ENCODE measurements around the gene TNFRSF1B.

The TNFRSF1B gene

DNA sequence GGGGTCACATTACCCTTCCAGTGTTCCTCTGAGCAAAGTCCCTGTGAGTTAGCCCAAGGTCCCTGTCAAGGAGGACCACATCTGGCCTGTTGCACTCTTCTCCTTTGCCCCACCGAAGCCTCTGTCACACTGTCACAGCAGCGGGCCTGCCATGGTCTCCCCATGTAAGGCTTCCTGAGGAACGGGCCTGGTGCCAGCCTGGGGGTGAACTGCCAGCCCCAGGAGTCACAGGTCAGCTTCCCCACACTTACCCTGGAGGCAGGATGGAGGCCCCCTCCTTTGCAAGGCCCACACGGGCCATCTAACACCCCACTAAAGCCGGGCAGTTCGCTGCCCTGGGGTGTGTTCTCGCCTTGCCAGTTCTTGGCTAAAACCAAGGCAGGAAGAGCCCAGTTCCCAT lies 14.1 kb downstream of the TNFRSF1B start:
- DNase-seq (ENCODE audit: low spot score) (no peak), ATAC-seq (ENCODE audit: low read depth) (no peak)
- H3K36me3 ChIP-seq (ENCODE audit: low read depth): no peaks in the 10 kb centered on the region
- no peaks in the 10 kb centered on the region for H3K4me1 ChIP-seq (ENCODE audit: insufficient read depth, poor library complexity, severe bottlenecking)
- H3K9me3 ChIP-seq (ENCODE audit: severe bottlenecking): no peaks in the 10 kb centered on the region
- H3K4me3 ChIP-seq (ENCODE audit: severe bottlenecking): no peak overlapping the region
- no peak overlapping the region for H3K27ac ChIP-seq (ENCODE audit: poor library complexity, severe bottlenecking)
- TF ChIP-seq, protein P1, sequence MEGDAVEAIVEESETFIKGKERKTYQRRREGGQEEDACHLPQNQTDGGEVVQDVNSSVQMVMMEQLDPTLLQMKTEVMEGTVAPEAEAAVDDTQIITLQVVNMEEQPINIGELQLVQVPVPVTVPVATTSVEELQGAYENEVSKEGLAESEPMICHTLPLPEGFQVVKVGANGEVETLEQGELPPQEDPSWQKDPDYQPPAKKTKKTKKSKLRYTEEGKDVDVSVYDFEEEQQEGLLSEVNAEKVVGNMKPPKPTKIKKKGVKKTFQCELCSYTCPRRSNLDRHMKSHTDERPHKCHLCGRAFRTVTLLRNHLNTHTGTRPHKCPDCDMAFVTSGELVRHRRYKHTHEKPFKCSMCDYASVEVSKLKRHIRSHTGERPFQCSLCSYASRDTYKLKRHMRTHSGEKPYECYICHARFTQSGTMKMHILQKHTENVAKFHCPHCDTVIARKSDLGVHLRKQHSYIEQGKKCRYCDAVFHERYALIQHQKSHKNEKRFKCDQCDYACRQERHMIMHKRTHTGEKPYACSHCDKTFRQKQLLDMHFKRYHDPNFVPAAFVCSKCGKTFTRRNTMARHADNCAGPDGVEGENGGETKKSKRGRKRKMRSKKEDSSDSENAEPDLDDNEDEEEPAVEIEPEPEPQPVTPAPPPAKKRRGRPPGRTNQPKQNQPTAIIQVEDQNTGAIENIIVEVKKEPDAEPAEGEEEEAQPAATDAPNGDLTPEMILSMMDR (IDR thresholded peaks at IDR 0.05; ENCODE audit: poor library complexity, severe bottlenecking): no peak
- H3K27me3 ChIP-seq (ENCODE audit: insufficient read depth, poor library complexity, severe bottlenecking): no peaks in the 10 kb centered on the region

DNA sequence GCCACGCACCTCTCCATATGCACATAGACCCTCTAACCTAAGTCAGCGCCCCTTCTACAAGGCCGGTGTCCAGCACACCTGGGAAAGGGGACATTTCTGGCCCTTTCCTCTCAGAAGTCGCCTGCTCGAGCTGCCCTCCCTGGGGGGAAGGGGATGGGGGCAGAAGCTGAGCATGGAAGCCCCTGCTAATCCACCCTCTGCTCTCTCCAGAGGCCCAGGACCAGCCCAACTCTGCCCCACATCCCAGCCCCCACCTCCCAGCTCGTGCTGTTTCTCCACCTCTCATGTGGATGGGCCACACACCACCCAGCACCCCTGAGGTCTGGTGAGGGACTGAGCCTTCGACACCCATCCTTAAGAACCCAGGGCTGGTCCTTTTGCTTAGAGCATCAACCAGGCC lies 14.8 kb downstream of the TNFRSF1B start:
- no peaks in the 10 kb centered on the region for H3K27me3 ChIP-seq (ENCODE audit: insufficient read depth, poor library complexity, severe bottlenecking)
- no peaks in the 10 kb centered on the region for H3K36me3 ChIP-seq (ENCODE audit: low read depth)
- no peak overlapping the region for H3K4me3 ChIP-seq (ENCODE audit: severe bottlenecking)
- H3K27ac ChIP-seq (ENCODE audit: poor library complexity, severe bottlenecking): no peak overlapping the region
- TF ChIP-seq, protein P1 (IDR thresholded peaks at IDR 0.05; ENCODE audit: poor library complexity, severe bottlenecking): no peak
- DNase-seq (ENCODE audit: low spot score) (no peak), ATAC-seq (ENCODE audit: low read depth) (no peak)
- H3K9me3 ChIP-seq (ENCODE audit: severe bottlenecking): no peaks in the 10 kb centered on the region
- no peaks in the 10 kb centered on the region for H3K4me1 ChIP-seq (ENCODE audit: insufficient read depth, poor library complexity, severe bottlenecking)

DNA sequence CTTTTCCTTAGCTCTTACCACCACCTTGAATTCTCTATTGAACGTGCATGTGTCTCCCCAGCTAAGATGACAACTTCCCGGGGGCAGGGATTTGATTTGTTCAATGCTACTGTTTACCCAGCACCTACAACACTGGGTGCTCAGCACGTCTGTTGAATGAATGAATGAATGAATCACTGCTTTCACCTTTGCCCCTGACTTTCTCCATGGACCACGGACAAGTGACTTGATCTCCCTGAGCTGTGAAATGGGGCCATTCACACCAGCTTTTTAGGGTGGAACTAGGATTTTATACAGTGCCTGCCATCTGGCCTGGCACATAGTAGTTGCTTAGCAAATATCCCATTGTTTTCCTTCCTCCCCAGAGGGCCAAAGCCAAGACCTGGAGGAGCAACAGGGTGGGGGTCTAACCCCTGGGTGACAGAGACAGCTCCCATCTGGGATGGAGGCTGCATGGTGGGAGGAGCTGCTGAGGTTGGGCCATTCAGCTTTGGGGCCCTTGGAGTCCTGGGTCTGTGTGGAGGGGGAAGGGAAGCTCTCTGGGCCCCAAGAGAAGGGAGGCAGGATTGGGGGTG lies 15.7 kb downstream of the TNFRSF1B start:
- H3K9me3 ChIP-seq (ENCODE audit: severe bottlenecking): no peaks in the 10 kb centered on the region
- DNase-seq (ENCODE audit: low spot score) (no peak), ATAC-seq (ENCODE audit: low read depth) (no peak)
- no peak overlapping the region for H3K27ac ChIP-seq (ENCODE audit: poor library complexity, severe bottlenecking)
- no peak overlapping the region for H3K4me3 ChIP-seq (ENCODE audit: severe bottlenecking)
- TF ChIP-seq, protein P1 (IDR thresholded peaks at IDR 0.05; ENCODE audit: poor library complexity, severe bottlenecking): no peak
- no peaks in the 10 kb centered on the region for H3K36me3 ChIP-seq (ENCODE audit: low read depth)
- H3K27me3 ChIP-seq (ENCODE audit: insufficient read depth, poor library complexity, severe bottlenecking): no peaks in the 10 kb centered on the region
- H3K4me1 ChIP-seq (ENCODE audit: insufficient read depth, poor library complexity, severe bottlenecking): no peaks in the 10 kb centered on the region

DNA sequence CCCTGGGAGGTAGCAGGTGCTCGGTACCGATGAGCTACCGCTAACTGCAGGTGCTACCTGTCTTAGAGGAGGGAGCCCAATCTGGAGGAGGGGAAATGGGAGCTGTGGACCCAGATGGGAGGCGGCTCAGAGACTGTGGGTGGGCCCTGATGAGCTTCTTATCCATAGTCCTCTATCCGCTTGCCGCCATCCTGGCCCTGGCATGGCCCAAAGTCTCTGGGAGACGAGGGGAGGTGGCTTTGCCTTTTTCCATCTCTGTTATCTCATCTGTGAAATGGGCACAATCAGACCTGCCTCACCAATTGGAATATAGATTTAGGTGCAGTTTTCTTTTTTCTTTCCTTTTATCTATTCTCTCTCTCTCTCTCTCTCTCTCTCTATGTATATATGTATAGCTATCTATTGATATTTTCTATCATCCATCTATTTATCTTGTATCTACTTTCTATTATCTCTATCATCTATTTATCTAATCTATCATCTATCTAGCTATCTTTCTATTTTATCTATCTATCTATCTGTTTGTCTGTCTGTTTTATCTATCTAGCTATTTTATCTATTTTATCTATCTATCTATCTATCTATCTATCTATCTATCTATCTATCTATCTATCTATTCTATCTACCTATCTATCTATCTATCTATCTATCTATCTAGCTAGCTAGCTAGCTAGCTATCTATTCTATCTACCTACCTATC lies 16.5 kb downstream of the TNFRSF1B start:
- H3K27ac ChIP-seq (ENCODE audit: poor library complexity, severe bottlenecking): no peak overlapping the region
- H3K4me3 ChIP-seq (ENCODE audit: severe bottlenecking): no peak overlapping the region
- no peaks in the 10 kb centered on the region for H3K9me3 ChIP-seq (ENCODE audit: severe bottlenecking)
- no peaks in the 10 kb centered on the region for H3K36me3 ChIP-seq (ENCODE audit: low read depth)
- no peaks in the 10 kb centered on the region for H3K27me3 ChIP-seq (ENCODE audit: insufficient read depth, poor library complexity, severe bottlenecking)
- ATAC-seq (ENCODE audit: low read depth) (no peak), DNase-seq (ENCODE audit: low spot score) (no peak)
- H3K4me1 ChIP-seq (ENCODE audit: insufficient read depth, poor library complexity, severe bottlenecking): no peaks in the 10 kb centered on the region
- TF ChIP-seq, protein P1 (IDR thresholded peaks at IDR 0.05; ENCODE audit: poor library complexity, severe bottlenecking): no peak

Data from RWPE2 (cell line).